OCI-LY7 (cell line): ENCODE results near the gene IRF7. TPM values are rescaled to one million over a fixed set of nuclear protein-coding genes. Genes with fewer than 3 reads are reported as not detected.
"Not testable (repeated sequence)": the region's sequence is repeated elsewhere in the genome, so short reads cannot be mapped to it uniquely, and the experiment has no call there.

Experiments used
- BruUV-seq: library from RNA; stranded (reverse); fragments of 400-500 nt; replicated peaks from 2 replicates; lab custom pipeline; 2021; lab: Mats Ljungman, UMichigan
- CTCF ChIA-PET: fragments of 300-600 bp; sonication (Branson Sonifier 250); formaldehyde crosslinking; loops from one replicate; lab custom pipeline; 2022; ENCODE audit warnings: antibody characterized with exemption; ENCODE audit not compliant: unreplicated experiment; lab: Charles Lee
- POLR2A ChIA-PET: fragments of 300-600 bp; sonication (Branson Sonifier 250); formaldehyde crosslinking; loops from one replicate; lab custom pipeline; 2022; ENCODE audit warnings: antibody characterized with exemption; lab: Charles Lee
- DNase-seq: peaks from one replicate; pipeline ENCODE4 v3.0.0-alpha.2; 2015; ENCODE audit warnings: low spot score
- H2AFZ ChIP-seq: fragments of 200-600 bp; sonication (generic), shearing (Covaris generic); 2 replicates; pipeline ENCODE4 v1.6.1; 2014; ENCODE audit warnings: mild to moderate bottlenecking, antibody characterized with exemption, low read length, moderate library complexity
- H3K27ac ChIP-seq: fragments of 200-600 bp; sonication (generic); 2 replicates; pipeline ENCODE4 v1.5.1; 2014; ENCODE audit warnings: mixed run types, low read depth, mild to moderate bottlenecking, moderate library complexity, low read length, inconsistent platforms; ENCODE audit not compliant: poor library complexity, severe bottlenecking
- H3K36me3 ChIP-seq: fragments of 200-600 bp; sonication (generic); 2 replicates; pipeline ENCODE4 v1.6.1; 2014; ENCODE audit warnings: mild to moderate bottlenecking, antibody characterized with exemption, low read length, moderate library complexity, mixed read lengths; ENCODE audit not compliant: insufficient read depth
- H3K4me1 ChIP-seq: fragments of 200-600 bp; sonication (generic); 2 replicates; pipeline ENCODE4 v1.5.1; 2014; ENCODE audit warnings: mild to moderate bottlenecking, low read length; ENCODE audit not compliant: insufficient read depth, poor library complexity, severe bottlenecking
- H3K4me2 ChIP-seq: fragments of 200-600 bp; sonication (generic); 2 replicates; pipeline ENCODE4 v1.6.1; 2014; ENCODE audit warnings: mild to moderate bottlenecking, low read length
- H3K4me3 ChIP-seq: fragments of 200-600 bp; sonication (generic); 2 replicates; pipeline ENCODE4 v1.5.1; 2014; ENCODE audit warnings: mild to moderate bottlenecking, low read depth, low read length; ENCODE audit not compliant: poor library complexity, severe bottlenecking
- H3K79me2 ChIP-seq: fragments of 200-600 bp; sonication (generic); 2 replicates; pipeline ENCODE4 v1.6.1; 2016; ENCODE audit warnings: low read depth, mild to moderate bottlenecking, low read length, moderate library complexity, mixed read lengths; ENCODE audit not compliant: insufficient read depth
- H3K9me2 ChIP-seq: fragments of 200-600 bp; sonication (generic); 2 replicates; pipeline ENCODE4 v1.6.1; 2016; ENCODE audit warnings: mild to moderate bottlenecking, low read length, mixed read lengths; ENCODE audit not compliant: insufficient read depth
- H3K9me3 ChIP-seq: fragments of 200-600 bp; sonication (generic); 2 replicates; pipeline ENCODE4 v1.6.1; 2014; ENCODE audit warnings: mild to moderate bottlenecking, mixed run types, low read length, mixed read lengths
- H4K20me1 ChIP-seq: fragments of 200-600 bp; sonication (generic); 2 replicates; pipeline ENCODE4 v1.6.1; 2014; ENCODE audit warnings: mild to moderate bottlenecking, antibody characterized with exemption, low read length, moderate library complexity, mixed read lengths; ENCODE audit not compliant: insufficient read depth
- EZH2phosphoT487 ChIP-seq: fragments of 200-600 bp; sonication (generic); IDR thresholded peaks from 2 replicates; pipeline ENCODE4 v1.6.1; 2018; ENCODE audit warnings: low read depth, borderline replicate concordance, mild to moderate bottlenecking, mixed run types, antibody characterized with exemption, low read length, moderate library complexity, mixed read lengths
- intact Hi-C: fragments of 100-400 bp; cut with micrococcal nuclease; formaldehyde crosslinking; loops from one replicate; pipeline ENCODE4 v1.10.0; 2022; ENCODE audit not compliant: unreplicated experiment
- total RNA-seq, 2 experiments: library from RNA; depleted of rRNA in 1 of 2; stranded (reverse); fragments of >200 nt in 1 of 2; shearing (Covaris generic) in 1 of 2; gene quantifications; 2 replicates each; pipeline ENCODE4 v1.2.3, GENCODE V29; 2014 to 2022
- TF ChIP-seq, protein P1 (sequence below): fragments of 200-600 bp; sonication (generic); conservative IDR thresholded peaks from 2 replicates; pipeline ENCODE4 v1.5.1; 2014; ENCODE audit warnings: mild to moderate bottlenecking, antibody characterized with exemption, low read length, moderate library complexity, mixed read lengths

IRF7 gene
- total RNA-seq, 2 experiments from 2014 or later, result 15.8 to 18.7 TPM

DNA sequence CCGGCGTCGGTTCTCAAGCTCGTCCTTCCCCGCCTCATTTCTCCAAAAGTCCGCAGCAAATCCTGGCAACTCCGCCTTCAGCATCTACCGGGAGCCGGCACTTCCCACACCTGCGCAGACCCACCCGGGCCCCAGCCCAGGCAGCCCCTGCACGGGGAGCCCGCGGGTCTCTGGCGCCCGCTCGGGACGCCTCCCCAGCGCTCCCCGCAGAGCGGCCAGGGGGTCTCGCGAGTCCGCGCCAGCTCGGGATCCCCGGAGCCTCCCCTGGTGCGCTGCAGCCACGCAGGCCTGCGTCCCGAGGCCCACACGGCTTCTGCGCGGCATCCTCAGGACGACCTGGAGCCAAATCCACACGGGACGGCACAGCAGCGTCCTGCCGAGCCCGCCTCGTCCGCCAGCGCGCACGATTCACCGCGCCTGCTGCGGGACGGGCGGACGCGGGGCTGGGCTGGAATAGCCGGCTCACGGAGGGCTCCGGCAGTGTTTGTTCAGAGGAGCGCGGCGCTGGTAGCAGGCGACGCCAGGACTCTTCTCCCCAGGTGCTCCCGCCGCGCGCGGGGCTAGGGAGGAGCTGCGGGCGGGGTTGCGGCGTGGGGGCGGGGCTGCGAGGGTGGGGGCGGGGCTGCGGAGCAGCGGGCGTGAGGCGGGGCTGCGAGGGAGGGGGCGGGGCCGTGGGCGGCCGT is 40.3 kb downstream of the IRF7 start:
- intact Hi-C loops, result loop anchor here (5.0 kb wide), 2 partner anchors 42 to 232 kb away; partner anchors contain the start of genes IRF7, PIDD1 and RPLP2
- POLR2A ChIA-PET, result interaction anchor here (0.6 to 1.4 kb wide), 6 partner anchors 14 to 222 kb away, joined by 3 to 5 read pairs (median 3); no protein-coding TSS in a partner anchor
- Histone ChIP-seq H4K20me1 (peaks cover 29% of the 10 kb centered on the region), H3K4me1 (peaks cover 38% of the 10 kb centered on the region), H3K4me2 (peak overlapping the region; percentile 74), H3K27ac (no peak overlapping the region), H3K79me2 (peaks cover 37% of the 10 kb centered on the region), H3K4me3 (peak overlapping the region; percentile 67), H3K9me3 (no peaks in the 10 kb centered on the region), H2AFZ (peak overlapping the region; percentile 27), H3K36me3 (peaks cover 18% of the 10 kb centered on the region; the same call in 1 of the 2 replicates), H3K9me2 (no peaks in the 10 kb centered on the region)
- DNase-seq, result peak; percentile 78
- TF ChIP-seq EZH2phosphoT487, result no peak
- TF ChIP-seq, protein P1, sequence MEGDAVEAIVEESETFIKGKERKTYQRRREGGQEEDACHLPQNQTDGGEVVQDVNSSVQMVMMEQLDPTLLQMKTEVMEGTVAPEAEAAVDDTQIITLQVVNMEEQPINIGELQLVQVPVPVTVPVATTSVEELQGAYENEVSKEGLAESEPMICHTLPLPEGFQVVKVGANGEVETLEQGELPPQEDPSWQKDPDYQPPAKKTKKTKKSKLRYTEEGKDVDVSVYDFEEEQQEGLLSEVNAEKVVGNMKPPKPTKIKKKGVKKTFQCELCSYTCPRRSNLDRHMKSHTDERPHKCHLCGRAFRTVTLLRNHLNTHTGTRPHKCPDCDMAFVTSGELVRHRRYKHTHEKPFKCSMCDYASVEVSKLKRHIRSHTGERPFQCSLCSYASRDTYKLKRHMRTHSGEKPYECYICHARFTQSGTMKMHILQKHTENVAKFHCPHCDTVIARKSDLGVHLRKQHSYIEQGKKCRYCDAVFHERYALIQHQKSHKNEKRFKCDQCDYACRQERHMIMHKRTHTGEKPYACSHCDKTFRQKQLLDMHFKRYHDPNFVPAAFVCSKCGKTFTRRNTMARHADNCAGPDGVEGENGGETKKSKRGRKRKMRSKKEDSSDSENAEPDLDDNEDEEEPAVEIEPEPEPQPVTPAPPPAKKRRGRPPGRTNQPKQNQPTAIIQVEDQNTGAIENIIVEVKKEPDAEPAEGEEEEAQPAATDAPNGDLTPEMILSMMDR, result no peak
- CTCF ChIA-PET, result no interaction called here
- BruUV-seq, result no TSS peak

GRCh38 chr11:574632-575312 is 41.0 kb downstream of the IRF7 start:
- H3K79me2 ChIP-seq, result peaks cover 30% of the 10 kb centered on the region
- H2AFZ ChIP-seq, result peak overlapping the region; percentile 27
- peaks cover 26% of the 10 kb centered on the region for H4K20me1 ChIP-seq
- ChIA-PET POLR2A (interaction anchor here (1.4 kb wide), 1 partner anchor 13 kb away, joined by 3 read pairs; no protein-coding TSS in a partner anchor), CTCF (no interaction called here)
- peaks cover 14% of the 10 kb centered on the region; the same call in 1 of the 2 replicates for H3K36me3 ChIP-seq
- peak overlapping the region; percentile 67 for H3K4me3 ChIP-seq
- TF ChIP-seq EZH2phosphoT487, result no peak
- TF ChIP-seq, protein P1, result no peak
- peak overlapping the region; percentile 74 for H3K4me2 ChIP-seq
- no peak overlapping the region for H3K27ac ChIP-seq
- H3K9me2 ChIP-seq, result no peaks in the 10 kb centered on the region
- BruUV-seq, result no TSS peak
- intact Hi-C loops, result loop anchor here (5.0 kb wide), 2 partner anchors 43 to 233 kb away; partner anchors contain the start of genes IRF7, PIDD1 and RPLP2
- no peaks in the 10 kb centered on the region for H3K9me3 ChIP-seq
- DNase-seq, result no peak
- peaks cover 38% of the 10 kb centered on the region for H3K4me1 ChIP-seq

GRCh38 chr11:574031-574570 is 41.6 kb downstream of the IRF7 start:
- Histone ChIP-seq H3K4me2 (peak overlapping the region; percentile 74; the same call in 1 of the 2 replicates), H3K79me2 (peaks cover 24% of the 10 kb centered on the region), H3K4me1 (peaks cover 36% of the 10 kb centered on the region), H4K20me1 (peaks cover 20% of the 10 kb centered on the region)
- DNase-seq, H2AFZ ChIP-seq, BruUV-seq, CTCF ChIA-PET, intact Hi-C loops, H3K9me2 ChIP-seq, H3K36me3 ChIP-seq, POLR2A ChIA-PET, H3K4me3 ChIP-seq, H3K27ac ChIP-seq, H3K9me3 ChIP-seq: not testable (repeated sequence)
